PFSK-1 (cell line): ENCODE results near the gene TMEM132D.

Experiments used
- FOXP2 ChIP-seq: optimal IDR thresholded peaks from 2 replicates; pipeline ENCODE3; 2011; ENCODE audit warnings: borderline replicate concordance, control low read depth, inconsistent platforms; ENCODE audit not compliant: insufficient read depth; ENCODE audit errors: extremely low read length, extremely low read depth
- POLR2AphosphoS5 ChIP-seq: IDR thresholded peaks from 2 replicates; pipeline ENCODE4 v1.6.1; 2012; ENCODE audit warnings: low read depth, mild to moderate bottlenecking, control low read depth, low read length, moderate library complexity
- SIN3A ChIP-seq: IDR thresholded peaks from 2 replicates; pipeline ENCODE4 v1.6.1; 2012; ENCODE audit warnings: mild to moderate bottlenecking, low read length, moderate library complexity, borderline replicate concordance; ENCODE audit not compliant: insufficient read depth
- TAF1 ChIP-seq: IDR thresholded peaks from 2 replicates; pipeline ENCODE4 v1.6.1; 2012; ENCODE audit warnings: low read length, control low read depth, borderline replicate concordance; ENCODE audit not compliant: insufficient read depth
- TF ChIP-seq, protein P1 (sequence below), 2 experiments: IDR thresholded peaks; 2 replicates each; pipeline versions ENCODE4 v1.6.1 to v1.8.0; 2011 to 2012; ENCODE audit warnings: low read depth in 2 of 2, low read length in 2 of 2, control low read depth in 1 of 2, inconsistent platforms in 1 of 2, mild to moderate bottlenecking in 1 of 2, moderate library complexity in 1 of 2; ENCODE audit not compliant: insufficient read depth in 1 of 2

The TMEM132D gene

DNA sequence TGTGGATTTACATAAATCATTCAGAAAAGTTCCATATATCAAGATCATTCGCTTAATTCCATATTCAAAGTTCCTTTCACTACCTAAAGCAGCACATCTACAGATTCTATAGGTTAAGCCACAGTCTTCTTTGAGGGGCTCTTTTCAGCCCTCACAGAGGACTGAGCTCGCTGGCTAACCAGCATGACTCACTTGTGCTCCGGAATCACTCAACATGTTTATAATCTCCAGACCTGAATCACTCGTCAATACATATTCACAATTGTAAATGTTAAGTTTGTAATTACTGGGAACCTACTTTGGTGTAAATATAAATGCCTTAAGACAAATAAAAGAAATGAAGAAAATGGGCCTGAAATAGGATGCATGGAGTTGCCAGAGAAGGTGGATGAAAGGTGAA, 315.7 kb downstream of the TMEM132D start:
- TF ChIP-seq, protein P1, sequence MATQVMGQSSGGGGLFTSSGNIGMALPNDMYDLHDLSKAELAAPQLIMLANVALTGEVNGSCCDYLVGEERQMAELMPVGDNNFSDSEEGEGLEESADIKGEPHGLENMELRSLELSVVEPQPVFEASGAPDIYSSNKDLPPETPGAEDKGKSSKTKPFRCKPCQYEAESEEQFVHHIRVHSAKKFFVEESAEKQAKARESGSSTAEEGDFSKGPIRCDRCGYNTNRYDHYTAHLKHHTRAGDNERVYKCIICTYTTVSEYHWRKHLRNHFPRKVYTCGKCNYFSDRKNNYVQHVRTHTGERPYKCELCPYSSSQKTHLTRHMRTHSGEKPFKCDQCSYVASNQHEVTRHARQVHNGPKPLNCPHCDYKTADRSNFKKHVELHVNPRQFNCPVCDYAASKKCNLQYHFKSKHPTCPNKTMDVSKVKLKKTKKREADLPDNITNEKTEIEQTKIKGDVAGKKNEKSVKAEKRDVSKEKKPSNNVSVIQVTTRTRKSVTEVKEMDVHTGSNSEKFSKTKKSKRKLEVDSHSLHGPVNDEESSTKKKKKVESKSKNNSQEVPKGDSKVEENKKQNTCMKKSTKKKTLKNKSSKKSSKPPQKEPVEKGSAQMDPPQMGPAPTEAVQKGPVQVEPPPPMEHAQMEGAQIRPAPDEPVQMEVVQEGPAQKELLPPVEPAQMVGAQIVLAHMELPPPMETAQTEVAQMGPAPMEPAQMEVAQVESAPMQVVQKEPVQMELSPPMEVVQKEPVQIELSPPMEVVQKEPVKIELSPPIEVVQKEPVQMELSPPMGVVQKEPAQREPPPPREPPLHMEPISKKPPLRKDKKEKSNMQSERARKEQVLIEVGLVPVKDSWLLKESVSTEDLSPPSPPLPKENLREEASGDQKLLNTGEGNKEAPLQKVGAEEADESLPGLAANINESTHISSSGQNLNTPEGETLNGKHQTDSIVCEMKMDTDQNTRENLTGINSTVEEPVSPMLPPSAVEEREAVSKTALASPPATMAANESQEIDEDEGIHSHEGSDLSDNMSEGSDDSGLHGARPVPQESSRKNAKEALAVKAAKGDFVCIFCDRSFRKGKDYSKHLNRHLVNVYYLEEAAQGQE (IDR thresholded peaks at IDR 0.05; ENCODE audit: insufficient read depth in 1 of 2, low read depth in 2 of 2, low read length in 2 of 2), result no peak
- TF ChIP-seq POLR2AphosphoS5 (no peak), TAF1 (no peak), SIN3A (no peak), FOXP2 (no peak)

DNA sequence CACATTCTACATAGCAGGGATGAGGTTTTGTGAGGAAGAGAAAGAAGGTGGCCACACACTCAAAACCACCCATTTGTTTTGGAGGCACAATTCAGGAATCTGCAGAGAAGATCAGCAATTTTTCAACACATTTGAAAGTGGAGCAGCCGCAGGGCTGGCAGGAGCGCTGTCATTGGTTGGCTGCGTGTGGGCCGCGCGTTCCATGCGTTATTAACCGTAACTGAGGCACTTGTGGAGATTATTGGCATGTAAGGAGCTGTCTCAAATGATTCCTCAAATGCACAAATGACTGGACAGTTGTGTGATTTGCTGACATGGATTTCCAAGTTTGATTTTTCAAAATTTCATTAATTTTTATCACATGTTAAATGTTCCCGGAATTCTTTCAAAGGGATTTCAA, 318.5 kb downstream of the TMEM132D start:
- TF ChIP-seq POLR2AphosphoS5 (no peak), SIN3A (no peak), FOXP2 (no peak), TAF1 (no peak)
- TF ChIP-seq, protein P1 (IDR thresholded peaks at IDR 0.05; ENCODE audit: insufficient read depth in 1 of 2, low read depth in 2 of 2, low read length in 2 of 2), result no peak

DNA sequence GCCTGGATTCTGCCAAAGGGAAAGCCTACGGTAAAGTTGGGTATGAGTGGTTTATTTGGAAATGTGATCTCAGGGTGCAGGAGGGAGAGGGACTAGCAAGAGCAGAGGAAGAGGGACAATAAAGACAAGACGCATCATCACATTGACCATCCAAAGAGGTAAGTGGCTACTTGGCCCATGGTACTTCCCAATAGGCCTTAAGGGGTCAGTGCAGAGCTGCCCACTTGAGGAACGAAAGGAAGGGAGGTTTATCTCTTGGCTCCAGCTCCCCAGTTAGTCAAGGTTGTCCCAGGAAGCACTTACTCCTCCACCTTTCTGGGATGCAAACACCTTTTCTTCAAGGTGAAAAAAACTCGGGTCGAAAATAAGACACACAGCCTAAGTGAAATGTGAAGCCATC, 323.9 kb downstream of the TMEM132D start:
- TF ChIP-seq FOXP2, result no peak
- TF ChIP-seq POLR2AphosphoS5, result no peak
- no peak for TF ChIP-seq TAF1
- TF ChIP-seq, protein P1 (IDR thresholded peaks at IDR 0.05; ENCODE audit: insufficient read depth in 1 of 2, low read depth in 2 of 2, low read length in 2 of 2), result no peak
- TF ChIP-seq SIN3A, result no peak

DNA sequence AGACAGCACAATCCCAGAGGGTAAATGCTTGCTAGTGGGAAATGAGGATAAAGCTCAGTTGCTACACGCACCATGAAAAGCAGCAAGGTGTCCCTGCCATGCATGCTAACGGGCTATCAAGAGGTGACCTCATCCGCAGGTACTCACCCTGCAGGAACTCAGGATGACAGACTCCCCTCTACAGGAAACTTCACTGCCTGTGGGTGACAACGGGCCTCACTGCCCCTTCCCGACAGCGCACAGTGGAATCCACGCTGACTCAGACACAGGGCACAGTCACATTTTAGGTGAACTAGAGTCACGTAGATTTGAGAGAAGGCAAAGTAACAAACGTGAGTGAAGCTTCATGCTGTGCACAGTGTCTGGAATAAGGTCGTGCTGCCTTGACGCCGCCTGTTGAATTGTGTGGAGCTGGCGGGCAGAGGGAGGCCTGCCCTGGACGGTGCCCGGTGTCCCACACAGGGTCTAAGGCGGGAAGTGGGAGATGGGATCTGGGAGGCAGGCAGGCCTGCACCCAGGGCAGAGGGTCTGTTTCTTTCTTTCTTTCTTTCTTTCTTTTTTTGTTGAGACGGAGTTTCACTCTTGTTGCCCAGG, 331.8 kb downstream of the TMEM132D start:
- no peak for TF ChIP-seq POLR2AphosphoS5
- TF ChIP-seq SIN3A, result no peak
- no peak for TF ChIP-seq TAF1
- no peak for TF ChIP-seq FOXP2
- TF ChIP-seq, protein P1 (IDR thresholded peaks at IDR 0.05; ENCODE audit: insufficient read depth in 1 of 2, low read depth in 2 of 2, low read length in 2 of 2), result no peak
